Measurements from ENCODE around the gene AIM2.

- TF ChIP-seq CTCF (IDR thresholded peaks at IDR 0.05) (no peak), RAD21 (conservative IDR thresholded peaks at IDR 0.05 in 1 of 2, IDR thresholded peaks at IDR 0.05 in 1 of 2) (no peak), CHD2 (IDR thresholded peaks at IDR 0.05; ENCODE audit: low read length, partially characterized antibody) (no peak), POLR2A (IDR thresholded peaks at IDR 0.05; ENCODE audit: low read length) (no peak), ZNF302 (CRISPR knock-in tag; IDR thresholded peaks at IDR 0.05) (no peak), EP300 (IDR thresholded peaks at IDR 0.05) (no peak)
- TF ChIP-seq, protein P1, sequence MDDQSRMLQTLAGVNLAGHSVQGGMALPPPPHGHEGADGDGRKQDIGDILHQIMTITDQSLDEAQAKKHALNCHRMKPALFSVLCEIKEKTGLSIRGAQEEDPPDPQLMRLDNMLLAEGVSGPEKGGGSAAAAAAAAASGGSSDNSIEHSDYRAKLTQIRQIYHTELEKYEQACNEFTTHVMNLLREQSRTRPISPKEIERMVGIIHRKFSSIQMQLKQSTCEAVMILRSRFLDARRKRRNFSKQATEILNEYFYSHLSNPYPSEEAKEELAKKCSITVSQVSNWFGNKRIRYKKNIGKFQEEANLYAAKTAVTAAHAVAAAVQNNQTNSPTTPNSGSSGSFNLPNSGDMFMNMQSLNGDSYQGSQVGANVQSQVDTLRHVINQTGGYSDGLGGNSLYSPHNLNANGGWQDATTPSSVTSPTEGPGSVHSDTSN (IDR thresholded peaks at IDR 0.05) = no peak
Observed at GRCh38 chr1:159068886-159069285, 7.7 kb downstream of the AIM2 start.

Data from A549 (cell line).